Measurements from ENCODE around the gene AMDHD2.
"Not testable (repeated sequence)": the region's sequence is repeated elsewhere in the genome, so short reads cannot be mapped to it uniquely, and the experiment has no call there.

AMDHD2 gene

DNA sequence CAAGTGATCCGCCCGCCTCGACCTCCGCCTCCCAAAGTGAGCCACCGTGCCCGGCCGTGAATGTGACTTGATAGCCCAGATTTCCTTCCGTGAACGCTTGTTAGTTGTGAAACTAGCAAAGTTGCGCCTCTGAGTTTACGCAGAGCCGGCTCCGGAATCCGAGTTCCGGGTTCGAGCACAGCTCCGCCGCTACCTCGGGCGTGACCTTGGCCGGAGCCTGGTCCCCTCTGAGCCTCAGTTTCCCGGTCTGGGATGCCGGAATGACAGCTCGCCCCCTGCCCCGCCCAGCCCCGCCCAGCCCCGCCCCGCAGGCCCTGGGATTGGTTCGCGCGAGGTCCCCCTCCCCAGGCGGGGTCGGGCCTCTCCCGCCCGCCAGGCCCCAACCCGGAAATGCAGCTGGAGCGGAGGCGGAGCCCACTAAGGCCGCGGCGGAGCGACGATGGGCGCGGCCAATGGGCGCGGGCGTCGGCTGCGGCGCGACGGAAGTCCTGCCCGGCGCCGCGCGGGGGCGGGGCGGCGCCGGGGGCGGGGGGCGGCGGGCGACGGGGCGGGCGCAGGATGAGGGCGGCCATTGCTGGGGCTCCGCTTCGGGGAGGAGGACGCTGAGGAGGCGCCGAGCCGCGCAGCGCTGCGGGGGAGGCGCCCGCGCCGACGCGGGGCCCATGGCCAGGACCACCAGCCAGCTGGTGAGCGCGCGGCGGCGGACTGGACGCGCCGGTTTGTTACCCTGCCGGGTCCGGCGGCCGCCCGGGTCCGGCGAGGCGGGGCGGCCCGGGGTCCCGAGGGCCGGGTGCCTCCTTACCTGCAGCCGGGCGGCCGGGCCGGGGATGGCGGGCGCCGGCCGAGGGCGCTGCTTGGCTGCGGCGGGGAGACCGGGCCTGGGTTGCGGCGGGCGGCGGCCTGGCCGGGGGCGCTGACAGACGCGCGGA, 17.5 kb downstream of the AMDHD2 start, which contains the start of gene PDPK1:
TSS of gene PDPK1 (plus strand) at position 571 of the 929 bp plus-strand sequence. CDS start at position 663, 92 bp downstream.
- TF ChIP-seq ZNF274 (IDR thresholded peaks at IDR 0.05; ENCODE audit: low read depth, low read length) = no peak
- peak within 1 kb of the TSS; percentile 79 for H3K4me3 ChIP-seq (ENCODE audit: low read length)

DNA sequence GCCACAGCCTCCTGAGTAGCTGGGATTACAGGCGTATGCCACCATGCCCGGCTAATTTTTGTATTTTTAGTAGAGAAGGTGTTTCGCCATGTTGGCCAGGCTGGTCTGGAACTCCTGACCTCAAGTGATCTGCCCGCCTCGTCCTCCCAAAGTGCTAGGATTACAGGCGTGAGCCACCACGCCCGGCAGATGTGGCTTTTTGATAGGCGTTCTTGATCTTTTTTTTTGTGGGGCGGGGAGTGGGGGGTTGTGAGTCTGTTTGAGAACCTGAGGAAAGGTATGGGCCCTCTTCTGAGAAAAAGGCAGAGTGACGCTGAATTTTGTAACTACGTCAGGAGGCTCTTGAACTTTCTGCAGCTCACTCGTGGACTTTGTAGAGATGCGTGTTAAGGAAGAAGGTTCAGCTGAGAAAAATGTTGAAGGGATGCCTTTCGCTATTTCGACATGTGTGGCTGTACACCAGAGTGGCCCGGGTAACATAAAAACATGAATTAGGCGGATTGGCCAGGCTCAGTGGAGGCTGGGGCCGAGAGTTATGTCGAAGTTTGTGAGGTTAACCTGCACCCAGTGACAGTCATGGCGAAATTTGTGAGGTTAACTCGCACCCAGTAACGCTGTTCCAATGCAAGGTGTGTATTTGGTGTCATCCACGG, 19.1 kb downstream of the AMDHD2 start:
- peak overlapping the region; percentile 77; the same call in 1 of the 2 replicates for H3K4me3 ChIP-seq (ENCODE audit: low read length)

DNA sequence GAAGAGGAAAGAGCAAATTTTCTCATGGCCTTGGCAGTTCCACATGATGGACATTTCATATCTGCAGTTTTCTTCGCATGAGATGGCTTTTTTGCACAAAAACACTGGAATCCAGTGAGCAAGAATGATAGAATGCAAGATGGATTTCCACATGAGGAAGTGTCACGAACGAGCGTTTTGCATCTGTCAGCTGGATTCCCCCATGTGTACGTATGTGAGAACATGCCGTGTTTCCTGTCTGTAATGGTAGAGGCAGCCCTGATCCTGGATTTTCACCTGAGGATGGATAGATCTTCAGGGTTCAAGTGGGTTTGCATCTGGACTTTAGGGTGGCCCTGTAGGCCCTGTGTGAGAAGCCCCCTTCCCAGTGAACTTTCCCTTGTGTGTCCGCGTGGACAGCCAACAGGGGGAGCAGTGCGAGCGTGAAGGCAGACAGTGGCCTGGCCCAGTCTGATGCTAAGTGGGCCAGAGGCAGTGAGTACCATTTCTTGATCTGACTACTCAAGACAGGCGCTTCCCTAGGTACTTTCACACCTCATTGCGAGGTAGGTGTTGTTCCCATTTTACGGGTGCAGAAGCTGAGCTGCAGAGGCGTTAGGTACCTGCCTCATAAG, 19.8 kb downstream of the AMDHD2 start:
- not testable (repeated sequence) for H3K4me3 ChIP-seq (ENCODE audit: low read length)

DNA sequence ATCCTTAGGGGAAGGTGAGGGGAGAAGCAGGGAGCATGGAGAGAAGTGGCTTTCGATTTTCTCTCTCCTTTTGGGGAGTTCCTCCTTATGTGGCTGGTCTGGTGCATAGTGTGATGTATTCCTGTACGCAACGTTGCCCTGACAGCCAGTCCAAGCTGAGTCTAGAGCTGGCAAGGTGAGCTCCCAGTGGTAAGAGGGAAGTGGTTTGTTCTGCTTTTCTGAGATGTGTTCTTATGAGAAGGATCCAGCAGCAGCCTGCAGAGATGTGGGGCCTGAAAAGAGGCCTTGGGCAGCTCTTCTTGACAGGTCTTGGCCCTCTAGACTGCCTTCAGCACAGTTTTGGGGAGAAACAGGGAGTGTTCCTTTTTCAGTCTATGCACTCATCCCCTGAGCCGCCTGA, 20.7 kb downstream of the AMDHD2 start:
- not testable (repeated sequence) for H3K4me3 ChIP-seq (ENCODE audit: low read length)

DNA sequence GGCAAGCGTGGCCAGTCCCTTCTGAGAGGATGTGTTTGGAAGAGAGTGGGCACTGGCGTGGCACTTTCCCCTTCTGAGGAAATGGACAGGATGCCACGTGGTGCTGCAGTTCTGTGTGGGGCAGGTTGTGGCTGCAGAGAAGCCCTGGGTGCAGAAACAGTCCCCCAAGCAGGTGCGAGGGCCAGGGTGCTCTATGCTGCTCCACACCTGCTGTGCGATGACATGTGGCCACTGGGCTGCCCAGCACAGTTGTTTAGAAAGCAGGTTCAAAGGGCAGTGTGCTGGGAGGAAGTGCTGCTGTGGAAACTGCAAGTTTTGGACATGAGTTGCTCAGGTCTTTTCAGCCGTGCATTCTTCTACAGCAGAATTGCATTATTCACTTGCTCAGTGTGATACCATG, 21.2 kb downstream of the AMDHD2 start:
- not testable (repeated sequence) for H3K4me3 ChIP-seq (ENCODE audit: low read length)

DNA sequence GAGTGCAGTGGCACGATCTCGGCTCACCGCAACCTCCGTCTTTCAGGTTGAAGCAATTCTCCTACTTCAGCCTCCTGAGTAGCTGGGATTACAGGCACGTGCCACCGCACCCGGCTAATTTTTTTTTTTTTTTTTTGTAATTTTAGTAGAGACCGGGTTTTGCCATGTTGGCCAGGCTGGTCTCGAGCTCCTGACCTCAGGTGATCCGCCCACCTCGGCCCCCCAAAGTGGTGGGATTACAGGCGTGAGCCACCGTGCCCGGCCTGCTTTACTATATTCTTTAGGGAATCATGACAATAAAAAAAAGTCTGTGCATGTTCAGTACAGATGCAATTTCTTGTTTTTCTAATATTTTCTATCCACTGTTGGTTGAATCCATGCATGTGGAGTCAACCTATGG, 23.6 kb downstream of the AMDHD2 start:
- H3K4me3 ChIP-seq (ENCODE audit: low read length) = not testable (repeated sequence)

DNA sequence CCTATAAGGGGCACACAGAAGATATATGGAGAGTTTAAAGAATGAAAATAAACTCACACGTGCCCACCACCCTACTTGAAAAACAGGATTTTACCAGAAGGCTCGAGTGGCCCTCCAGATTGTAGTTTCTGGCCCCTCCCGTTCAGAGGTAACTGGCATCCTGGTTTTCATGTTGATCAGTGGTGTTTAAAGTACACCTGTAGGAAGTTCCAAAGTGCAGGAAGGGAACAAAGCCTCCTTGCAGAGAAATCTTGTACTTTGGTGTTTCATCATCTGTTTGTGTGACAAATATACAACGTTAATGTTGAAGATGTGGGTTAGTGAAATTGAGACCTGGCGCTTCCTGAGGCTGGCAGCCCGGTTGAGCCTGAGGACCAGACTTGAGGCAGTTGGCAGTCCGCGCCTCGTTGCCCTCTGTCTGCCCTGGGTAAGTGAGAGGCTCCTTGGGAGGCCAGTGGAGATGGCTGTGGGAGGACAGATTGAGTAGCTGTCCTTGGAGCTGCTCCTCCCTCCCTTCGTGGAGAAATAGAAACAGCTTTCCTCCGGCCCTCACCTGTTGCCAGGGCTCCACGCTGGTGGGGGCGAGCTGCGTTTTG, 30.2 kb downstream of the AMDHD2 start:
- H3K4me3 ChIP-seq (ENCODE audit: low read length) = not testable (repeated sequence)

DNA sequence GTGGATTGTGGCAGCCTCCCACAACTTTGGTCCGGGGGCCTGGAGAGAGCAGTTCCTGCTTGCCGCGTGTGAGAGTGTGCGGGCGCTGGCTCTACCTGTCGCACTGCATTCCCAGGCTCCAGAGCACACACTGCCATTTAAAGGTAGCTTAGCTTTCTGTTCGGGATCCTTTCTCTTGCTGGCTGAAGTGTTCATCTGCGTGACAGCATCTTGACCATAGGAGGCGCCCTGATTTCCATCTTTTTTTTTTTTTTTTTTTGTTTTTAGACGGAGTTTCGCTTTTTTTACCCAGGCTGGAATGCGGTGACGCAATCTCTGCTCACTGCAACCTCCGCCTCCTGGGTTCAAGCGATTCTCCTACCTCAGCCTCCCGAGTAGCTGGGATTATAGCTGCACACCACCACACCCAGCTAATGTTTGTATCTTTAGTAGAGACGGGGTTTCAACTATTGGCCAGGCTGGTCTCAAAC, 31.3 kb downstream of the AMDHD2 start:
- H3K4me3 ChIP-seq (ENCODE audit: low read length) = not testable (repeated sequence)

DNA sequence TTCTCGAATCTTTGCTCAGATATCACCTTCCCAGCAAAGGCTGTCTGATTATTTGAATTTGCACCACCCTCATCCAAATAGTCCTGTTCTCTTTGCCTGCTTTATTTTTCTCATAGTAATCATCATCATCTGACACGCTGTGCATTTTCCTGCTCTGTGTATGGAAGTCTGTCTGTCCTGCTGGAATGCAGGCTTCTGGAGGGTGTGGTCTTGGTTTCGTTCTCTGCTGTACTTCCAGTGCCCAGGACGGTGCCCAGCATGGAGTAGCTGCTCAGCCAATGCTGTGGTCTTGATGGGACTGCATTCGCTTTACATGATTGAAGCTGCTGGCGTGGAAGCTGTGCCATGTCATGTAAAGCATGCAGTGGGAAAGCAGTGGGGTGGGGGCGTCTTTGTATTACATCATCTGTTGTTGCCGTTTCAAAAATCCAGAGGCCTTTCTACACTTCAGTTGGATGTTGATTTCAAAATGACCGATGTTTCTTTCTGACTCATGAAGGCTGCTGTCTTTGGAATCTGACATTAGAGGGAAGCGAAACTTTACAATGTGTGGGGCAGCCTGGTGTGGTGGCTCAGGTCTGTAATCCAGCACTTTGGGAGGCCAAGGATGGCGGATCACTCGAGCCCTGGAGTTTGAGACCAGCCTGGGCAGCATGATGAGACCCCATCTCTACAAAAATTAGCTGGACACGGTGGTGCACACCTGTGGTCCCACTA, 34.7 kb downstream of the AMDHD2 start:
- not testable (repeated sequence) for H3K4me3 ChIP-seq (ENCODE audit: low read length)

DNA sequence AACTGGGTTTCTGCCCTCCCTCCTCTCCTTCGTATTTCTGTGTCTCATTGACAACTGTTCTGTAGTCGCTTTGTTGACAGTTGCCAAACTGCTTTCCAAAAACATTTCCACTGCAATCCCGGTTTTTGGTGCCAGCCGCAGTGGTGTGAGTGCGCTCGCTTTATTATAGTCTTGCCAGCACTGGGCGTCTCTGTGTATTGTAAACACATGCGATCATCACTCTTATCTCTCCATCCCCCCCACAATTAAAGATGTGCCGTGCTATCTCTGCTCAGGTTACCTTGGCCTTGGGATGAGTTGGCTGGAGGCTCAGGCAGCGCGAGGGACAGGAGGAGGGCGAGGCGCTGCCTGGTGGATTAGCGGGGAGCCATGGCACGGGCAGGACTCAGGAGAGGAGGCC, 37.0 kb downstream of the AMDHD2 start:
- H3K4me3 ChIP-seq (ENCODE audit: low read length) = not testable (repeated sequence)

DNA sequence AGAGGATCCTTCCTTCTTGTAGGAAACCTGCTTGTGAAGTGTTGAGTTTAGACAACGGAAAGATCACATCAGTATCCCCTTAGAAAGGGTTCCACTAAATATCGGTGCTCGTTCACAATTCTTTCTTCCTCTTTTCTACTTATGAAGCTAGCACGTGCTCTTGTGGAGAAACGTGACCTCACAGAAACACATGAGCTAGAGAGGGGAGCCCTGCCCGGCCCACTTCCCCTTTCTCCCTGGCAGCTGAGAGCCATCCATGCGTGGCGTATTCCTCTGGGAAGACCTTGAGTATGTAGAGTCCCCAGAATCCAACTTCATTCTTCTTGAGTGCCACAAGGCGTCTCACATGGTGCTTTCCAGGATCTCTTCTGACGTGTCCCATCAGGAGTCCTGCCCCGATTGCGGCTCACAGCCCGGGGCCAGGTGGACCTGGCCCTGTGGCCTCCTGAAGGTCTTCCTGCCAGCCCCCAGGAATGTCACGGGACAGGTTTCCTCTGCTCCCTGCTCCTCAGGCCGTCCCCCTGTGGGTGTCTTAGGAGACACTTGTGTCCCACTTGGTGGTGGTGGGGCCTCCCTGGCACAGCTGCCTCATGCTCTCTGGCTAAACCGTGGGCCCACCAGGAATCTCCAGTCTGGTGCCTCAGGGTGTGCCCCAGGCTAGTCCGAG, 40.1 kb downstream of the AMDHD2 start:
- not testable (repeated sequence) for H3K4me3 ChIP-seq (ENCODE audit: low read length)

DNA sequence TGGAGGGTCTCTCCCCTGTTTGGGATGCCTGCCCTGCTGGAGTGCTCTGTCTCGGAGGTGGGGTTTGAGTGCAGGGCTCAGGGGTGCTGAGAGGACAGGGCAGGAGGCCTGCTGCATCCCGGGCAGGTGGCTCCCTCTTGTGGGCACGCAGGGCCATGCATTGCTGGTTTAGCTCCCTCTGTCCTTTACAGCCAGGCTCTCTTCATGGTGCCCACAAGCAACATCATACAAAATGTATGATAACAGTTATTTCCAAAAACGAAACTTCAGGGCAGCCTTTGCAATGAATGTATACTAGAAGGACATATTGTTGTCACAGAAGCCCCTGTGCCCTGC, 40.6 kb downstream of the AMDHD2 start:
- not testable (repeated sequence) for H3K4me3 ChIP-seq (ENCODE audit: low read length)

DNA sequence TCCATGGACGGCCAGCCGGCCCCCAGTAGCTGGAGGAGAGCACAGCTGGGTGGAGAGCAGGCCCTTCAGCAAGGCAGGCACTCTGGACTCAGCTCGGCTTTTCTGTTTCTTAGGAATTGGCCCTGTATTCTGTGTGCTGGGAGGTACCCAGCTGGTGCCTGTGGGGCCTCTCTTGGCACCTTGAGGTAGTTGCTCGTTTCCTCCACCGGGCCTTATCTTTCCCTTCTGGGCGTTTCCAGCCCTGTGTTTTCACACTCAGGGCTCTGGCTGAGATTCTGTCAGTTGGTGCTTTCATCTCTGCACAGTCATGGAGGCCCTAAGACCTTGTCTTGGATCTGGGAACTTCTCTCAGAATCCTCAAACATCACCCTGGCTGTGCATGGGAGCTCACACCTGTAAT, 47.3 kb downstream of the AMDHD2 start:
- H3K4me3 ChIP-seq (ENCODE audit: low read length) = not testable (repeated sequence)

DNA sequence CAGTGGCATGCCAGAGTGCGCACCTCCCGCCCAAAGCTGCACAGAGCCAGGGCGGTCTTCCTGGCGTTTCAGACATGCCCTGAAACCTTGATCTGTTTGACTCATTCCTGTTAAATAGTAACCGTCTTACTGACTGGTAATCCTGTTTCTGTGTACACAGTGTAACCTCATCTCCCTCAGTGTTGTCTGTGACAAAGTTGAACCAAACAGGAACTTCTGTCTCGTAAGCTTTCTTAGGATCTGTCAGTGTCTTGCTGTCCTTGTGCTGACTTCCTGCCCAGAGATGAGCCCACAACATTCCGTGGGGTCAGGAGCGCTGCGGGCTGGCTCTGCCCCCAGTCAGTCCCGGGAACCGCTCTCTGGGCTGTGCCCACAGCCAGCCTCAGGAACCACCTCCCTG, 48.4 kb downstream of the AMDHD2 start:
- H3K4me3 ChIP-seq (ENCODE audit: low read length) = not testable (repeated sequence)

DNA sequence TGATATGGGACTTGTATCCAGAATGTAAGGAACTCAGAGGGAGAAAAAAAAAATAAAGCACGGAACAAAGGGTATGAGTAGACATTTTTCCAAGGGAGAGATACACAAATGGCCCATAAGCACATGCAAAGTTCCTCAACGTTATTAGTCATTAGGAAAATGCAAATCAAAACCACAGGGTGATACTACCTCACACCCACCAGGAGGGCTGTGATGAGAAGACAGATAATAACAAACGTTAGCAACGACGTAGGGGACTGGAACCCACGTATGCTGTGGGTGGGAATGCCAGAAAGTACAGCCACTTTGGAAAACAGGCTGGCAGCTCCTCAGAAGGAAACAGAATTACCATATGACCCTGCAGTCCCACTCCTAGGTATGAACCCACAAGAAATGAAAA, 52.5 kb downstream of the AMDHD2 start:
- not testable (repeated sequence) for H3K4me3 ChIP-seq (ENCODE audit: low read length)

DNA sequence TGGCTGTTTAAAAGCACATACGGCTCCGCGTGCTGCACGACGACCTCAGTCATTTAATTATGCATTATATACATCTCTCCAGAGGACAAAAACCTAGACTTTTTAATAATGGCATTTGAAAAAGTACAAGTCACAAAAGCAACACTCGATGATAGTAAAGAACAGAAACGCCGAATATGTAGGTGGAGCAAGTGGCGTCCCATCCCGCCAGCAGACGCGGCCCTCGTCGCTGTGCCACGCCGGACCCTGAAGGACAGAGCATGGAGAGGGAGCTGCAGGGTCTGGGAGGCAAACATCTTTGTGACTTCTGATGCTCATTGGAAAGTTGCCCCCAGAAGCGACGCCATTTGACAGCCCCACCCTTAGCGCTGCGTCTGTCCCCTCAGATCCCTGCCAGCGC, 55.7 kb downstream of the AMDHD2 start:
- not testable (repeated sequence) for H3K4me3 ChIP-seq (ENCODE audit: low read length)

DNA sequence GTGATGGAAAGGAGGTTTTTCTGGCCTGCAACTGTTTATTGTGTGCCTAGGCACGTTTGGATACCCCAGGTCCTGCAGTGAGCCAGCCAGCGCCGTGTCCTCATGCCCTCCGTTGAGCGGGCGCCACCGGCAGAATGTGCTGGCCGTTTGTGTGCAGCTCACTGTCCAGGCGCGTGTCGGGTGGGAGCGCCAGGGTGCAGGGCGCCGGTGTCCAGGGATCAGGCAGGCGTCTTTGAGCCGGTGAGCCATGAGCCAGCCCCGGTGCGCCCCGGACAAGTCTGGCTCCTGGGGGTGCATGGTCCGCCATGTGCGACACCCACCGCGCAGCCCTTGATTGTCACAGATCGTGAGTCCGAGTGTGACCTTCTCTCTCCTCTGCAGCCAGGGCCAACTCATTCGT, 56.9 kb downstream of the AMDHD2 start:
- not testable (repeated sequence) for H3K4me3 ChIP-seq (ENCODE audit: low read length)

DNA sequence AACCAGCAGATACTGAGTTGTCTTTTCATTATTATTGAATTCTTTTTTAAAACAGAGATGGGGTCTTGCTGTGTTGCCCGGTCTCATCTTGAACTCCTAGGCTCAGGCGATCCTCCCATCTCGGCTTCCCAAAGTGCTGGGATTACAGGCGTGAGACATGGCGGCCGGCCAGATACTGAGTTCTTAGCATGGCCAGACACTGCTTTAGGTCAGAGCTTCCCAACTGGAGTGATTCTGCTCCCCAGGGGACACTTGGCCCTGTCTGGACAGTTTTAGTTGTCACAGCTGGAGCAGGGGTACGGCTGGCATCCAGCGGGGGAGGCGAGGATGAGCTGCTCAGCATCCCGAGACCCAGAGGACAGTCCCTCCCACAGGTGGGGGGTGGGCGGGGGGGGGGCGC, 58.7 kb downstream of the AMDHD2 start:
- not testable (repeated sequence) for H3K4me3 ChIP-seq (ENCODE audit: low read length)

DNA sequence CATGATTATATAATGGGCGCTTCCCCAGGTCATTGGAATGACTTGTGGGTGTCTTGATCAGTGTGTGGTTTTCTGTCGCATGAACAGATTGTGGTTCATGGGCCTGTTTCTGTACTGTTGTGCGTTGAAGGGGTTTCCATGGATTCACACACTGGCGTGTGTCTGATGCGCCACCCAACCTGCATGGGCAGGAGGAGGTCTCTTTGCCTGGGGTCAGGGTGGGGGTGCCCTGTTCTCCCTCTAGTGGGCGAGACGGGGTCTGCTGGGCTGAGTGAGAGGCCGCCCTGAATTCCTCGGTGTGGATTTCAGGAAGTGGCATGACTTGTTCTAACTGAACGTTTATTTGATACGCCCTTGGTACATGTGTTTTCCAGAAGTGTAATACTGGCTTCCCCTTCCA, 60.0 kb downstream of the AMDHD2 start:
- not testable (repeated sequence) for H3K4me3 ChIP-seq (ENCODE audit: low read length)

DNA sequence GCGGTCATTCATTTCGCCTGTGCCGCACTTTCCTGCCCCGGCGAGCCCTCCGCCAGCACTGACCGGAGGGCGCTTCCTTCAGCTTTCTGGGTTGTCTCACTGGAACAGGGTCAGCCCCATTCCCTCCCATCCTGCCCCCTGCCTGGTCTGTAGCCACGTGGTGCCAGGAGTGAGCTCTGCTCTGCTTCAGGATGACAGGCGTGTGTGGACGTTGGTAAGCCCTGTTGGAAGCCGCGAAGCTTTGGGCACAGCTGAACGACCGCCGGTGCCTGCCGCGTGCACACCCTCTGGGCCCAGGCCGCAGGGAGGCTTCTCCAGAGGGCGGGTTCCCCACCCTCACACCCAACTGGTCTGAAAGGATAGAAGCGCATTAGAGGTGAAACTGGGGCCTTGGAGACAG, 60.6 kb downstream of the AMDHD2 start:
- not testable (repeated sequence) for H3K4me3 ChIP-seq (ENCODE audit: low read length)
